Endometrium (tissue), 2 donors: ENCODE data around the gene CBR3.

ENCODE experiments used
- FAIRE-seq: peaks from 2 replicates; lab custom pipeline; 2012; peaks lifted over from hg19 to GRCh38; lab: Jason Lieb, UNC
- donor health status: control.
- donor health status: control.

CBR3 gene

DNA sequence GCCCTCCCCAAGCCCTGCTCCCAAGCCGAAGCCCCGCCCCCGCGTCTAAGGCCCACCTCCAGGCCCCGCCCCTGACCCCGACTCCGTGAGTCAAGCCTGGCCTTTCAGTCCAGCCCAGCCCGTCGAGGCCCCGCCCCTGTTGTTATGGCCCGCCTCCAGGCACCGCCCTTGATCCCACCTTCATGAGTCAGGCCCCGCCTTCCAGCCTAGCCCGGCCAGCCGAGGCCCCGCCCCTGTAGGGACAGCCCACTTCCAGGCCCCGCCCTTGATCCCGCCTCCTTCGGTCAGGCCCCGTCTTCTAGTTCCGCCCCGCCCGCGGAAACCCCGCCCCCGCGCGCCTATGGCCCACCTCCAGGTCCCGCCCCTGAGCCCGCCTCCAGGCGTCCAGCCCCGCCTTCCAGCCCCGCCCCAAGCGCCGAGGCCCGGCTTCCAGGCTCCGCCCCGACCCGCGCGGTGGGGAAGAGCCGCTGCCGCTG is 21.5 kb downstream of the CBR3 start:
- peak; percentile 50 for FAIRE-seq

DNA sequence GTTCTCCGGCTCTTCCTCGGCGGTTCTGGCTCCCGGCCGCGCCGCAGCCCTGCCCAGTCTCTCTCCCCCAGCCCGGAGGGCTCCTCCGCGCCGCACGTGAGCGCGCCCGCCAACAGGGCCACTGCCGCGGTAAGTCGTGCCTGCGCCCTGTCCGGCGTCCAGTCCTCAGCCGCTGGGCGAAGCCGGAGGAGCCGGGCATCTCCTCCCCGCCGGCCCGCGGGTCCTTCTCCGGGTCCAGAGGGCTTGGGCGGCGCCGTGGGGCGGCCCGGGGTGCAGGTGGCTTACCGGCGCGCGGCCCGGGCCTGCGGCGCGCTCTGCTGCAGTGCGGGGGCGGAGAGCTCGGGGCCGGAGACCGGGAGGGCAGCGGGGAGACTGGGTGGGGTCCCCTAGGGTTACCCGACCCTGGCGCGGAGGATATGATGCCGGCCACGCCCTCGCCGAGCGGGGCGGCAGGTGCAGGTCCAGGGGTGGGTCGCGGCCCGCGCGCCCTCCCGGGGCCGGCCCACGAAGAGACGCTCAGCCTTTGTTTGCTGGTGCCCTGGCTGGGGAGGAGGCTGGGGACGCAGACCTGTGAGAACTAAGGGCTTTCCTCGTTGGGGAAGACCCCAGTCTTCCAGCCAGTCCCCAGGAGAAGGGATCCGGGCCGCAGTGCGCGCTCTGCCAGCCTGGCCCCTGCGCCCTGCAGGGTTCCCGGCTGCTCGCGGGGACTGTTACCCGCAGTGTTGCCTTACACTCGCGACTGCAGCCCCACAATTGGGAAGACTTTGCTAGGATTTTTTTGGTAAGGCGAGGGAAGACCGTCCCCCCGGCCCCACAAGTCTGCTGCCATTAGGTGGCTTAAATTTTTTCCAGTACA is 22.2 kb downstream of the CBR3 start, which contains the start of gene DOP1B:
Gene DOP1B (plus strand): TSS at position 10 of the 856 bp plus-strand sequence. CDS start 7,910 bp downstream, outside the sequence.
- no peak for FAIRE-seq

DNA sequence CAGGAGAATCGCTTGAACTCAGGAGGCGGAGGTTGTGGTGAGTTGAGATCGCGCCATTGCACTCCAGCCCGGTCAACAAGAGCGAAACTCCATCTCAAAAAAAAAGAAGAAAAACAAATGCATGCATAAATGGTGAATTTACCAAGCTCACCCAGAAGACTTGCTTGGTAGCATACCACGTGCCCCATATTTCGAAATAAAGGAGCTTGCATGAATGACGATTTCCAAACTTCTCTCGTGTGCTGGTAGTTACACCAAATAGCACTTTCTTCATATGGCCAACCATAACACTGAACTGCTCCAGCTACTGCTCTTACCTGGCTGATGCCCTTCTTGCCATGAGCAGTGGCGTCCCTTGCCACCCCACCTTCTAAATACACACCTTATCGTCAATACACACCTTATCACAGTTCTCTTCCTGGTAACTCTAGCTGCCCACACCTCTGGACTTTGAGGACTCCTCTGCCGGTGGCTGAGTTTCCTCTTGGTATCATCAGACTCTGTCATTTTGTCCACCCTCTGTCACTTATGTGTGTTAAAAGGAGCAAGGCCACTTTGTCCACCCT is 24.6 kb downstream of the CBR3 start:
- FAIRE-seq, result no peak

- no peak for FAIRE-seq
Measured at GRCh38 chr21:36160850-36161178, 25.9 kb downstream of the CBR3 start.

DNA sequence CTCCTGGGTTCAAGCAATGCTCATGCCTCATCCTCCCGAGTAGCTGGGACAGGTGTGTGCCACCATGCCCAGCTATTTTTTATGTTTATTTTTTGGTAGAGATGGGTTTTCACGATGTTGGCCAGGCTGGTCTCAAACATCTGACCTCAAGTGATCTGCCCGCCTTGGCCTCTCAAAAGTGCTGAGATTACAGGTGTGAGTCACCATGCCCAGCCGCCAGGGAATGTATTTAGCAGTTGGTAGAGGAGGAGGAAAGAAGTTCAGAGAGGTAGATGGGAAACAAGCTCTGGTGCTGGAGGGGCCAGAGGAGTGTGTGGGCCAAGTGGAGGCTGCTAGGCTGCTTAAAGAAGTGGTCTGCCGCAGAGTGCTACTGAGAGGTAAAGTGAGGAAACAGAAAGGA is 27.8 kb downstream of the CBR3 start:
- no peak for FAIRE-seq

GRCh38 chr21:36163750-36164741 is 29.2 kb downstream of the CBR3 start:
- no peak for FAIRE-seq

DNA sequence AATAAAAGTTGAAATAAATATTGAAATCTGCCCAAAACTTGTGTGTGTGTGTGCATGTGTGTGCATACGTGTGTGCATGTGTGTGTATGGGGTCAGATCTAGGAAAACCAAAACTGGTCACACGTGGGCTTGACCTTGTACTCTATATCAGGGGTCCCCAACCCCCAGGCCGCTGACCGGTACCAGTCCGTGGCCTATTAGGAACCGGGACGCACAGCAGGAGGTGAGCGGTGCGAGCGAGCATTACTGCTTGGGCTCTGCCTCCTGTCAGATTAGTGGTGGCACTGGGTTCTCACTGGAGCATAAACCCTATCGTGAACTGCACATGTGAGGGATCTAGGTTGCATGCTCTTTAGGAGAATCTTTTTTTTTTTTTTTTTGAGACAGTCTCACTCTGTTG is 30.5 kb downstream of the CBR3 start:
- no peak for FAIRE-seq

- no peak for FAIRE-seq
Measured at GRCh38 chr21:36166705-36167104, 31.8 kb downstream of the CBR3 start.

- no peak for FAIRE-seq
Measured at GRCh38 chr21:36167541-36167940, 32.7 kb downstream of the CBR3 start.

DNA sequence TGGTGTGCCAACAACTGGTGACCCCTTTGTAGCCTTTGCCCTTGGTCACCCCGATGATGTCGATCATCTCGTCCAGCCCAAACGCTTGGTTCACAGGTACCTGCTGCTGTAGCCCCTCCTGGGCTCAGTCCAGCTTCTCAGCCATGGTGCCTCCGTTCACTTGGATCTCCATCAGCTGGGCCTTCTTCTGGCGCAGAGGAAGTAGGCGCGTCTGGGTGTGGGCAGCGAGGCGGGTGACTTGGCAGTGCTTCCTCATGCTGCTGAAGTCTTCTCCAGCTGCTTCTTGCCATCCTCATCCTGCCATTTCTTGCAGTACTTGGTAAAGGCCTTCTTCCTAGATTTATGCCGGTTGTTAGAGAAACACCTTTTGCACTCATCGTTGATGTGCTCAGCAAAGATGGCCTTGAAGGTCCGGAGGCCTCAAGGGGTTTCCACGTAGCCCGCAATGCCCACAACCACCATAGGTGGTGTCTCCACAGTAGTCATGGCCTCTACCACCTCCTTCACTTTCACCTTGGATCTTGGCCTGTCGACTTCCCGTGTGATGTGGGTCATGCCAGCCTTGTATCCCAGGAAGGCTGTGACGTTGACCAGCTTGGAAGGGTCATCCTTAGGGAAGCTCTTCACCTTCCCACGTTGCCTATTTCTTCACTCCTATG is 34.7 kb downstream of the CBR3 start:
- no peak for FAIRE-seq

DNA sequence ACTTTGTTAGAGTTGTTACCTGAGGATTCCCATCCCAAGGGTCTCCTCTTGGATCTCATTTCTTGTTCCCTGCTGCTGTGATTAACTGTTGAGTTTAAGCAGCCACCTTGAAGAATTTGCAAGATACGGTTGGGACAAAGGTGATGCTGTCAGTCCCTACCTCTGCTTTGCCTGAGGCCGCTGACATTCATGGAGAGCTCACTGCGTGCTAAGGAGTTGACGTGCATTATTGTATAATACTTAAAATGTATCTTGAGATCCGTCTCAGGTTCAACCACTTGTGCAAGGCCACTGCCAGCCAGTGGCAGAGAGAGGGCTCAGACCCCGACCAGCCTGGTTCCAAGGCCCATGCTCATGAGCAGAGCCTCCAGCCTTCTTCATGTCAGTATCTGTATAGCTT is 35.9 kb downstream of the CBR3 start:
- no peak for FAIRE-seq

DNA sequence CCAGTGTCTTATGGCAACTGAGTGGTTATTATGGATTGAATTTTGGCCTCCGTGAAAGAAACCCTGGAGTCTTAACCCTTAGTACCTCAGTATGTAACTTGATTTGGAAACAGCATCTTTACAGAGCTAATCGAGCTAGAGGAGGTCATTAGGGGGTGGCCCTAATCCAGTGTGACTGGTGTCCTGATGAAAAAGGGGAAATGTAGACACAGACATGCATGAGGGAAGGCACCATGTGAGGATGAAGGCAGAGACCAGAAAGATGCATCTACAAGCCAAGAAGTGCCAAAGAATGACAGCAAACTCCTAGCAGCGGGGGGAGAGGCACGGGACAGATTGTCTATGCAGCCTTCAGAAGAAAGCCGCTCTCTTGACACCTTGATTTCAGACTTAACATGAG is 36.5 kb downstream of the CBR3 start:
- FAIRE-seq, result no peak

DNA sequence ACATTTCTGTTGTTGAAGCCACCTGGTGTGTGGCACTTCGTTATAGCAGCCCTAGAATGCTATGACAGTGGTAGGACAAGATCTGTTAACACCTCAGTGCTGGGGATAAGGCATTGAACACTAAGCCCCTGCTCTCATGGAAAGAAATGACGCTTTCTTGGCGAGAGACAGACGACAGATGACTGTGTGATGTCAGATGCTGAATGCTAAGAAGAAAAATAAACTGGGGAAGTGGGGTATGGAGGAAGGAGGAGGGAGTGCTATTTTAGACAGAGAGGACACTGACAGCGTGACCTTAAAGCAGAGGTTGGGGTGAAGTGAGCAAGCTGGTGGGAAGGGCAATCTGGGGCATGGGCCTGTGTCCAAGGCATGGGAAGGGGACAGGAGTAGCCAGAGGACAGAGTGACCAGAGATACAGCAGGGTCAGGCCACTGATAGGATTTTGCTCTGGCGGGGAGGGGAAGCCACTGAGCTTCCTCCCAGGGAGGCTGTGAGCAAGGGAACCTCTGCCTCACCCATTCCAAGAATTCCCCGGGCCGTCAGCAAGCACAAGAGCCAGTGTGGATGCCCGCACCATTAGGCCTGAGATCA is 37.0 kb downstream of the CBR3 start:
- no peak for FAIRE-seq

DNA sequence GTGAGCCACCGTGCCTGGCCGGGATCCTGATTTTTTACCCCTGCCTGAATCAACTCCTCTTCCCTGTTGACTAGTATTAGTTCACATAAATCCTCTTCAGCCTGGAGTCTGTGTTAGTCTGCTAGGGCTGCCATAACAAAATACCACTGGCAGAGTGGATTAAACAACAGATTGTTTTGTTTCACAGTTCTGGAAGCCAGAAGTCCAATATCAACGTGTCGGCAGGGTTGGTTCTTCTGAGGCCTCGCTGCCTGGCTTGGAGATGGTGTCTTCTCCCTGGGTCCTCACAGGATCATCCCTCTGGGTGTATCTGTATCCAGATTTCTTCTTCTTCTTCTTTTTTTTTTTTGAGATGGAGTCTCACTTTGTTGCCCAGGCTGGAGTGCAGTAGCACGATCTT is 39.9 kb downstream of the CBR3 start:
- FAIRE-seq, result no peak

DNA sequence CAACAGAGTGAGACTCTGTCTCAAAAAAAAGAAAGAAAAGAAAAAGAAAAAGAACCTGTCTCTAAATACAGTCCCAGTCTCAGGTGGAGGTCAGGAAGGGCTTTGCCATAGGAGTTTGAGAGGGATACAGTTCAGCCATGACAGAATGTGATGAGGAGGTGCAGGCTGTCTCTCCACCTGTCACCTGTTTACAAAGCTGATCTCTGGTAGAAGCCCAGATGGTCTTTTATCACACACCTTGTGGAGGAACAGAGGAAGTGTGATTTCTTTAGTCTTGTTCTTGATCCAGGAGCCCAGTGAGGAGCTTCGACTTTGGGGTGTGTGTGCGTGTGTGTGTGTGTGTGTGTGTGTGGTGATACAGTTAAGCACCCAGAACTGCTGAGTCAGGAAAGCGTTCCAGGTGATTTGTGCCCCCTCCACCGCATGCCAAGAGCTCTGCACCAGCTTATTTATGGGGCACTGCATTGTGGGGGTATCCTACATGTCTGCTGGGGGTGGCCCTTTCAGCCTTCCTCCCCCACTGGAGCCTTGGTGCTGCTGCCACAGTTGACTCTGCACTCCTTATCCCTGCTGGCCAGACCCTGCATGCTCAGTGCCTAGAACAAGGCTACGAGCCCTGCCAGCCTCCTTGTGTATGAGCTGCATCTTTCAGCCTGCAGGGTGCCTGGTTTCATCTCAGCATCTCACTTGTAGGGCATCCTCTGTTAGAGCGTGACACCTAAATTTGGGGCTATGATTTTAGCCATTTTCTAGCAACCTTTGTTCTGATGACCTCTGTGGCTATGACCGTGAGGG is 41.1 kb downstream of the CBR3 start:
- FAIRE-seq, result no peak

GRCh38 chr21:36178349-36178748 is 43.5 kb downstream of the CBR3 start:
- no peak for FAIRE-seq

GRCh38 chr21:36179145-36179544 is 44.3 kb downstream of the CBR3 start:
- FAIRE-seq, result no peak

DNA sequence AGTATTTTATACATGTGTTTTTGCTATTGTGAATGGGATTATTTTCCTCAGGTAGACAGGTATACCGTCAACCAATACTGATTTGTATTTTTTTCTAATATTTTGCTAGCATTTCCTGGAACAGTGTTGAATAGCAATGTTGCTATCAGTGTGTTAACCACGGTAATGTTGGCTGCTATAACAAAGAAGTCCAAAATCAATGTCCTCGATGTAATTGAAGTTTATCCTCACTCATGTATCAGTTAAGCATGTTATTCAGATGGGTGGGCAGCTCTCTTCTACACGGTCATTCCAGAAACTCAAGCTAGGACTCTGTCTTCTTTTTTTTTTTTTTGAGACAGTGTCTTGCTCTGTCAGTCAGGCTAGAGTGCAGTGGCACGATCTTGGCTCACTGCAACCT is 46.1 kb downstream of the CBR3 start:
- no peak for FAIRE-seq

DNA sequence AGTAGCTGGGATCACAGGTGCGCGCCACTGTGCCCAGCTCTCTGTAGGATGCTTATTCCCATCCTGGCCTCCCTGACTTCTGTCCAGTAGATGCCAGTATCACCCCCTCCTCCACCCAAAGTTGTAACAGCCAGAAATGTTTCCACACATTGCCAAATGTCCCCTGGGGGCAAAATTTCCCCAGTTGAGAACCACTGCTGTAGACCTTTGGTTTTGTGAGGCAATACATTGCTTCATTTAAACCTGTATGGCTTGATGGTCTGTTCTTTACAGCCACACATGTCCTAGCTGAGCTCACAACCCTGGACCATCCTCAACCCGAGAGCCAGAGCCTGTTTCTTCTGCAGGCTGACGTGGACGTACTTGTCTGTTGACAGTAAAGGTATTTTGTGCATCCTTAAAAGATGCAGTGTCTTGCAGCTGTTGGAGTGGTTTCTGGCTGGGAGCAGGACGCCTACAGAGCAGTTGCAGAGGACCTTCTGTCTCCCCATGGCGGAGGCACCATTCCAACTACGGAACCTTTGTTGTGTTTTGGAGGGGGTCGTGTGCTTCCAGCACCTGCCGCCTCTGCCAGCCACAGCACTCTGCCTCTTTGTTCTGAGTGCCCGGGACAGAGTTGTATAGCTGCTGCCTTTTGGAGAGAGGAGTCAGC is 48.4 kb downstream of the CBR3 start:
- no peak for FAIRE-seq

- no peak for FAIRE-seq
Measured at GRCh38 chr21:36184545-36184944, 49.7 kb downstream of the CBR3 start.
